Activated CD8-positive, alpha-beta T cell treated with anti-CD3 and anti-CD28 coated beads for 36 hours (primary cell): Measurements from ENCODE around the gene TMEM132A. TPM values are rescaled to one million over a fixed set of nuclear protein-coding genes. Genes with fewer than 3 reads are reported as not detected.

ENCODE experiments used
- ATAC-seq: fragments of 200-7000 bp; cut with Tn5 transposase; one replicate; pipeline ENCODE4 v1.10.0; 2021; ENCODE audit warnings: mild to moderate bottlenecking, moderate library complexity
- CTCF ChIA-PET: fragments of 350-600 bp; sonication (Branson Sonifier 250); formaldehyde crosslinking; loops from one replicate; lab custom pipeline; 2021; ENCODE audit warnings: antibody characterized with exemption; lab: Charles Lee
- POLR2A ChIA-PET: fragments of 350-600 bp; sonication (Branson Sonifier 250); formaldehyde crosslinking; loops from one replicate; lab custom pipeline; 2021; ENCODE audit warnings: antibody characterized with exemption; lab: Charles Lee
- DNase-seq: peaks from one replicate; pipeline ENCODE4 v3.0.0-alpha.2; 2020
- H3K27ac Mint-ChIP-seq: one replicate; pipeline ENCODE4 v1.8.0; 2021; ENCODE audit warnings: mild to moderate bottlenecking, mixed read lengths
- H3K27me3 Mint-ChIP-seq: one replicate; pipeline ENCODE4 v1.8.0; 2021; ENCODE audit warnings: mixed read lengths
- H3K36me3 Mint-ChIP-seq: one replicate; pipeline ENCODE4 v1.8.0; 2021; ENCODE audit warnings: low read depth, mixed read lengths
- H3K4me1 Mint-ChIP-seq: one replicate; pipeline ENCODE4 v1.8.0; 2021; ENCODE audit warnings: low read depth, mixed read lengths
- H3K4me3 Mint-ChIP-seq: one replicate; pipeline ENCODE4 v1.8.0; 2021; ENCODE audit warnings: mild to moderate bottlenecking, moderate library complexity, mixed read lengths
- H3K9me3 Mint-ChIP-seq: one replicate; pipeline ENCODE4 v1.8.0; 2021; ENCODE audit warnings: mixed read lengths
- intact Hi-C: fragments of 100-400 bp; cut with micrococcal nuclease; formaldehyde crosslinking; loops from one replicate; pipeline ENCODE4 v1.10.0; 2022
- total RNA-seq, 2 experiments: library from RNA; stranded (reverse); gene quantifications; one replicate each; pipeline ENCODE4 v1.2.3, GENCODE V29; 2021
- TF ChIP-seq, protein P1 (sequence below): fragments of 200-600 bp; IDR thresholded peaks from one replicate; pipeline ENCODE4 v1.8.0; 2022; ENCODE audit warnings: antibody characterized with exemption, mild to moderate bottlenecking

Gene TMEM132A
- 1 to 10 TPM; 1.1 to 1.3 TPM for total RNA-seq

DNA sequence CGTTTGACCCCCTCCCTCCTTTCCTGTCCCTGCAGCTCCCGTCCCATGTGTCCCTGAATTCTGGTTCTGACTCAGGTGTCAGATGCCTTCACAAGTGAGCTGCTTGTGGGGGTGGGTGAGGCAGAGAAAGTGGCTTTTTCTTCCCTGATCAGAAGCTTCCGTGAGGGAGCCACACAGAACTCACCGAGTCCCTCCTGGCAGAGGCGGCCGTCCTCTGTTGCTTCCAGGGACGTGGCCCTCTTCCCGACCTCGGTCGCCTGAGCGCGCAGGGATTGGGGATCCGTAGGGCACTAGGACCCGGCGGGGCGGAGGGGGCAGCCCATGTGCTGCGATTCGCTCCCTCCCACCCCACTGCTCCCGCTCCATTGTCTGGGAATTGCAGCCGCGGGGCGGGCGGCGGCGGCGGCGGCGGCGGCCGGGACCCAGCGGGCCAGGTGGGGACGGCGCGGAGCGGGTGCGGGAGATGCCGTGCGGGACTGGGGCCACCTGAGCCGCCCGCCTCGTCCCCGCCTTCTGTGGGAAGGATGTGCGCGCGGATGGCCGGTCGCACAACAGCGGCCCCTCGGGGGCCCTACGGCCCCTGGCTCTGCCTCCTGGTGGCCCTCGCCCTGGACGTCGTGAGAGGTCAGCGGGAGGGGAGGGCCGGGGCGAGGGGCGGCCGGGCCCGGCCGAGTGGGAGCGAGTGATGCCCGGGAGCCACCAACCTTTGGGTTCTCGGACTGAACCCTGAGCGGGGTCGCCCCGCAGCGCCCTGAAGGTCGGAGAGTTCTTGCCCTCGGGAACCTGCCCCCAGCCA lies at the start of gene TMEM132A:
Gene TMEM132A, plus strand, starts transcription at position 351 of the 796 bp plus-strand sequence. Its CDS starts 174 bp downstream, at position 525.
- intact Hi-C loops = no loop called here
- ChIA-PET POLR2A (interaction anchor here (0.8 to 1.7 kb wide), 5 partner anchors 8 to 19 kb away, joined by 3 to 9 read pairs (median 5); partner anchors contain the start of gene PRPF19), CTCF (interaction anchor here (1.1 to 1.4 kb wide), 2 partner anchors 9 to 91 kb away, joined by 3 to 7 read pairs; no protein-coding TSS in a partner anchor)
- TF ChIP-seq, protein P1, sequence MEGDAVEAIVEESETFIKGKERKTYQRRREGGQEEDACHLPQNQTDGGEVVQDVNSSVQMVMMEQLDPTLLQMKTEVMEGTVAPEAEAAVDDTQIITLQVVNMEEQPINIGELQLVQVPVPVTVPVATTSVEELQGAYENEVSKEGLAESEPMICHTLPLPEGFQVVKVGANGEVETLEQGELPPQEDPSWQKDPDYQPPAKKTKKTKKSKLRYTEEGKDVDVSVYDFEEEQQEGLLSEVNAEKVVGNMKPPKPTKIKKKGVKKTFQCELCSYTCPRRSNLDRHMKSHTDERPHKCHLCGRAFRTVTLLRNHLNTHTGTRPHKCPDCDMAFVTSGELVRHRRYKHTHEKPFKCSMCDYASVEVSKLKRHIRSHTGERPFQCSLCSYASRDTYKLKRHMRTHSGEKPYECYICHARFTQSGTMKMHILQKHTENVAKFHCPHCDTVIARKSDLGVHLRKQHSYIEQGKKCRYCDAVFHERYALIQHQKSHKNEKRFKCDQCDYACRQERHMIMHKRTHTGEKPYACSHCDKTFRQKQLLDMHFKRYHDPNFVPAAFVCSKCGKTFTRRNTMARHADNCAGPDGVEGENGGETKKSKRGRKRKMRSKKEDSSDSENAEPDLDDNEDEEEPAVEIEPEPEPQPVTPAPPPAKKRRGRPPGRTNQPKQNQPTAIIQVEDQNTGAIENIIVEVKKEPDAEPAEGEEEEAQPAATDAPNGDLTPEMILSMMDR = no peak
- ATAC-seq = peak; percentile 34
- H3K4me3 Mint-ChIP-seq = peak within 1 kb of the TSS; percentile 54
- DNase-seq = no peak
- H3K27ac Mint-ChIP-seq = no peak within 1 kb of the TSS
- no peaks in the 10 kb centered on the region for H3K9me3 Mint-ChIP-seq
- peaks cover 9% of the 10 kb centered on the region for H3K27me3 Mint-ChIP-seq
- H3K4me1 Mint-ChIP-seq = peaks cover 27% of the 10 kb centered on the region
- H3K36me3 Mint-ChIP-seq = peaks cover 36% of the 10 kb centered on the region

GRCh38 chr11:60875366-60876167 lies 48.7 kb upstream of the TMEM132A start:
- POLR2A ChIA-PET = interaction anchor here (1.1 kb wide), 1 partner anchor 419 kb away, joined by 6 read pairs; no protein-coding TSS in a partner anchor
- peaks cover 24% of the 10 kb centered on the region for H3K4me1 Mint-ChIP-seq
- H3K9me3 Mint-ChIP-seq = no peaks in the 10 kb centered on the region
- H3K36me3 Mint-ChIP-seq = peaks cover 2% of the 10 kb centered on the region
- H3K4me3 Mint-ChIP-seq = no peak overlapping the region
- TF ChIP-seq, protein P1 = no peak
- DNase-seq = no peak
- H3K27me3 Mint-ChIP-seq = no peaks in the 10 kb centered on the region
- no peak for ATAC-seq
- CTCF ChIA-PET = interaction anchor here (0.6 to 5.0 kb wide), 4 partner anchors 12 to 45 kb away, joined by 3 to 19 read pairs (median 9); no protein-coding TSS in a partner anchor
- no peak overlapping the region for H3K27ac Mint-ChIP-seq
- intact Hi-C loops = no loop called here

- no peak overlapping the region for H3K27ac Mint-ChIP-seq
- ChIA-PET CTCF (interaction anchor here (0.6 to 5.0 kb wide), 4 partner anchors 11 to 45 kb away, joined by 3 to 19 read pairs (median 9); no protein-coding TSS in a partner anchor), POLR2A (no interaction called here)
- no peak overlapping the region for H3K4me3 Mint-ChIP-seq
- TF ChIP-seq, protein P1 = no peak
- no peak for DNase-seq
- no peak for ATAC-seq
- peaks cover 4% of the 10 kb centered on the region for H3K36me3 Mint-ChIP-seq
- no peaks in the 10 kb centered on the region for H3K27me3 Mint-ChIP-seq
- intact Hi-C loops = no loop called here
- peaks cover 21% of the 10 kb centered on the region for H3K4me1 Mint-ChIP-seq
- H3K9me3 Mint-ChIP-seq = no peaks in the 10 kb centered on the region
Measured at GRCh38 chr11:60876168-60876485, 48.1 kb upstream of the TMEM132A start.

GRCh38 chr11:60878245-60879101 lies 45.8 kb upstream of the TMEM132A start:
- ChIA-PET CTCF (interaction anchor here (0.9 to 5.0 kb wide), 4 partner anchors 9 to 103 kb away, joined by 3 to 19 read pairs (median 8); no protein-coding TSS in a partner anchor), POLR2A (no interaction called here)
- H3K4me1 Mint-ChIP-seq = peaks cover 4% of the 10 kb centered on the region
- intact Hi-C loops = no loop called here
- ATAC-seq (no peak), DNase-seq (no peak)
- H3K27me3 Mint-ChIP-seq = no peaks in the 10 kb centered on the region
- TF ChIP-seq, protein P1 = no peak
- H3K9me3 Mint-ChIP-seq = no peaks in the 10 kb centered on the region
- H3K36me3 Mint-ChIP-seq = peaks cover 15% of the 10 kb centered on the region
- H3K4me3 Mint-ChIP-seq = no peak overlapping the region
- H3K27ac Mint-ChIP-seq = no peak overlapping the region
